Measurements from ENCODE around the gene SLC9A9.

- no peak for TF ChIP-seq CTCF (IDR thresholded peaks at IDR 0.05 in 4 of 5, conservative IDR thresholded peaks at IDR 0.05 in 1 of 5)
- TF ChIP-seq POLR2A (IDR thresholded peaks at IDR 0.05): no peak
These were observed 582.7 kb downstream of the SLC9A9 start for GRCh38 chr3:143265501-143266070.
